Upper lobe of left lung (tissue), 4 donors: Measurements from ENCODE around the gene FGF3.

ENCODE experiments used
- CTCF ChIP-seq, 6 experiments: fragments of 450-650 bp in 4 of 6; fragments of 200-600 bp in 2 of 6; sonication (generic) in 2 of 6; IDR thresholded peaks; one replicate each; pipeline ENCODE4 v1.5.1; 2016 to 2019; ENCODE audit warnings: antibody characterized with exemption in 6 of 6
- POLR2A ChIP-seq, 4 donors: fragments of 450-650 bp; IDR thresholded peaks; one replicate each; pipeline ENCODE4 v1.5.1; 2016 to 2017; ENCODE audit warnings: antibody characterized with exemption in 4 of 4, mild to moderate bottlenecking in 2 of 4
- POLR2AphosphoS5 ChIP-seq, 2 donors: sonication (generic); formaldehyde crosslinking; IDR thresholded peaks; one replicate each; pipeline ENCODE4 v1.5.1; 2017; ENCODE audit warnings: antibody characterized with exemption in 2 of 2

GRCh38 chr11:69814902-69815301 lies 4.3 kb downstream of the FGF3 start:
- TF ChIP-seq POLR2A (IDR thresholded peaks at IDR 0.05): no peak
- no peak for TF ChIP-seq CTCF (IDR thresholded peaks at IDR 0.05)
- TF ChIP-seq POLR2AphosphoS5 (IDR thresholded peaks at IDR 0.05): no peak
